Endothelial cell of umbilical vein (primary cell): ENCODE measurements around the gene EXOC3. TPM values are rescaled to one million over a fixed set of nuclear protein-coding genes. Genes with fewer than 3 reads are reported as not detected.

Source experiments
- BruUV-seq: library from RNA; stranded (reverse); fragments of 400-500 nt; replicated peaks from 2 replicates; lab custom pipeline; 2021; lab: Mats Ljungman, UMichigan
- CTCF ChIA-PET: fragments of 300-600, 350-600 bp; sonication (Branson Sonifier 250); formaldehyde crosslinking; loops from one replicate; lab custom pipeline; 2021; ENCODE audit warnings: antibody characterized with exemption, inconsistent platforms; lab: Charles Lee
- POLR2A ChIA-PET: fragments of 300-600, 350-600 bp; sonication (Branson Sonifier 250); formaldehyde crosslinking; loops from one replicate; lab custom pipeline; 2021; ENCODE audit warnings: antibody characterized with exemption, inconsistent platforms; lab: Charles Lee
- DNase-seq: peaks from one replicate; pipeline ENCODE4 v3.0.0-alpha.2; 2011; ENCODE audit warnings: low read depth, low spot score
- FAIRE-seq: peaks from 2 replicates; lab custom pipeline; 2011; peaks lifted over from hg19 to GRCh38; lab: Jason Lieb, UNC
- H2AFZ ChIP-seq: 2 replicates; pipeline ENCODE4 v1.6.0; 2012; ENCODE audit warnings: low read depth, low read length, control low read depth, inconsistent platforms
- H3K27ac ChIP-seq: 2 replicates; pipeline ENCODE4 v1.5.1; 2011; ENCODE audit warnings: low read depth, mild to moderate bottlenecking, control low read depth, low read length, moderate library complexity; ENCODE audit not compliant: insufficient read depth
- H3K27me3 ChIP-seq, 2 experiments: 2 replicates each; pipeline versions ENCODE4 v1.6.0 to v1.6.1; 2011; ENCODE audit warnings: low read length in 2 of 2, mixed read lengths in 1 of 2; ENCODE audit not compliant: control insufficient read depth in 2 of 2, insufficient read depth in 2 of 2
- H3K36me3 ChIP-seq, 2 experiments: 2 replicates in 1 of 2; 3 replicates in 1 of 2; pipeline ENCODE4 v1.5.1; 2011; ENCODE audit warnings: low read length in 2 of 2, mild to moderate bottlenecking in 1 of 2, moderate library complexity in 1 of 2; ENCODE audit not compliant: control insufficient read depth in 2 of 2, insufficient read depth in 2 of 2; ENCODE audit errors: extremely low read depth in 1 of 2
- H3K4me1 ChIP-seq: 3 replicates; pipeline ENCODE4 v1.5.1; 2011; ENCODE audit warnings: mild to moderate bottlenecking, low read length; ENCODE audit not compliant: control insufficient read depth, insufficient read depth; ENCODE audit errors: extremely low read depth
- H3K4me2 ChIP-seq: 2 replicates; pipeline ENCODE4 v1.6.1; 2011; ENCODE audit warnings: low read length, control low read depth, mixed read lengths; ENCODE audit not compliant: insufficient read depth
- H3K4me3 ChIP-seq, 3 experiments: fragments of 200-600 bp in 1 of 3; sonication (generic), shearing (Covaris generic) in 1 of 3; replicated peaks in 1 of 3; 2 replicates each; pipeline ENCODE4 v1.5.1; 2011 to 2016; ENCODE audit warnings: control low read depth in 3 of 3, low read length in 3 of 3, mild to moderate bottlenecking in 2 of 3, inconsistent platforms in 1 of 3, low read depth in 1 of 3, moderate library complexity in 1 of 3; ENCODE audit not compliant: insufficient read depth in 1 of 3
- H3K79me2 ChIP-seq: 2 replicates; pipeline ENCODE4 v1.6.0; 2012; ENCODE audit warnings: low read length, inconsistent platforms; ENCODE audit not compliant: control insufficient read depth, insufficient read depth
- H3K9ac ChIP-seq: replicated peaks from 2 replicates; pipeline ENCODE3; 2011; ENCODE audit warnings: low read length, control low read depth; ENCODE audit not compliant: insufficient read depth; ENCODE audit errors: extremely low read depth
- H3K9me1 ChIP-seq: replicated peaks from 3 replicates; pipeline ENCODE4 v1.6.0; 2011; ENCODE audit warnings: mild to moderate bottlenecking, low read length; ENCODE audit not compliant: control insufficient read depth, insufficient read depth; ENCODE audit errors: extremely low read depth
- H3K9me3 ChIP-seq: replicated peaks from 2 replicates; pipeline ENCODE4 v1.5.1; 2012; ENCODE audit warnings: low read length, inconsistent platforms; ENCODE audit not compliant: control insufficient read depth, insufficient read depth
- H4K20me1 ChIP-seq: replicated peaks from 2 replicates; pipeline ENCODE3; 2011; ENCODE audit warnings: mild to moderate bottlenecking, low read length; ENCODE audit not compliant: control insufficient read depth, insufficient read depth; ENCODE audit errors: extremely low read depth
- CTCF ChIP-seq, 2 donors: IDR thresholded peaks; 1 replicate in 1 of 2; 2 replicates in 1 of 2; pipeline ENCODE4 v1.5.1; 2011; ENCODE audit warnings: low read length in 2 of 2, mild to moderate bottlenecking in 2 of 2, moderate library complexity in 2 of 2, control low read depth in 1 of 2, inconsistent platforms in 1 of 2, low read depth in 1 of 2; ENCODE audit not compliant: insufficient read depth in 1 of 2; ENCODE audit errors: extremely low read depth in 1 of 2
- EZH2 ChIP-seq: IDR thresholded peaks from 2 replicates; pipeline ENCODE4 v1.6.1; 2012; ENCODE audit warnings: borderline replicate concordance, low read depth, mild to moderate bottlenecking, moderate library complexity, low read length, inconsistent platforms; ENCODE audit not compliant: severe bottlenecking
- FOS ChIP-seq: IDR thresholded peaks from 2 replicates; pipeline ENCODE4 v1.6.1; 2011; ENCODE audit warnings: mild to moderate bottlenecking, low read length, moderate library complexity, borderline replicate concordance; ENCODE audit not compliant: insufficient read depth
- GATA2 ChIP-seq: IDR thresholded peaks from 2 replicates; pipeline ENCODE4 v1.7.0; 2011; ENCODE audit warnings: low read depth, mild to moderate bottlenecking, moderate library complexity, mixed read lengths, low read length; ENCODE audit not compliant: insufficient read length, insufficient read depth
- JUN ChIP-seq: IDR thresholded peaks from 2 replicates; pipeline ENCODE4 v1.6.1; 2011; ENCODE audit warnings: borderline replicate concordance, low read depth; ENCODE audit not compliant: insufficient read length, insufficient read depth
- MAX ChIP-seq: IDR thresholded peaks from 2 replicates; pipeline ENCODE4 v1.6.1; 2011; ENCODE audit not compliant: insufficient read depth, insufficient read length
- MYC ChIP-seq: IDR thresholded peaks from one replicate; pipeline ENCODE4 v1.6.1; 2011; ENCODE audit warnings: mild to moderate bottlenecking, low read depth, low read length
- POLR2A ChIP-seq: IDR thresholded peaks from 2 replicates; pipeline ENCODE4 v1.6.1; 2012; ENCODE audit warnings: low read depth, mild to moderate bottlenecking, control low read depth, low read length
- POLR2AphosphoS5 ChIP-seq: IDR thresholded peaks from 2 replicates; pipeline ENCODE4 v1.6.1; 2012; ENCODE audit warnings: low read depth, mild to moderate bottlenecking, control low read depth, low read length, moderate library complexity; ENCODE audit not compliant: insufficient read depth
- dilution Hi-C: fragments of 300-500 bp; cut with MboI; formaldehyde crosslinking; loops from one replicate; pipeline ENCODE4 v1.15.0; 2019; ENCODE audit warnings: low sequenced_read_pairs; ENCODE audit not compliant: extremely low pct_ligation_motif_present
- intact Hi-C: fragments of 100-400 bp; cut with micrococcal nuclease; formaldehyde crosslinking; loops from one replicate; pipeline ENCODE4 v1.10.0; 2022
- polyA plus RNA-seq, 4 experiments: library from polyadenylated mRNA; depleted of rRNA in 3 of 4; stranded (reverse) in 3 of 4; unstranded in 1 of 4; fragments of >200 nt; gene quantifications; 2 replicates each; pipeline versions ENCODE4 v1.2.1 to v1.2.3, GENCODE V29; 2011 to 2012; ENCODE audit warnings: missing spikeins in 1 of 4
- total RNA-seq: library from RNA; stranded (reverse); gene quantifications from 2 replicates; pipeline ENCODE4 v1.2.3, GENCODE V29; 2021

The EXOC3 gene
- total and polyA plus RNA-seq, 2 donors (not counting 3 experiments of a cell fraction or from before 2014, with no cell fraction given) = 26.4 to 52.9 TPM

- no peak overlapping the region for H3K4me2 ChIP-seq
- no peak overlapping the region for H3K4me3 ChIP-seq
- H3K9ac ChIP-seq = no peak overlapping the region
- ChIA-PET CTCF (no interaction called here), POLR2A (no interaction called here)
- TF ChIP-seq GATA2 = no peak
- TF ChIP-seq POLR2AphosphoS5 = no peak
- TF ChIP-seq MAX = no peak
- TF ChIP-seq EZH2 = no peak
- TF ChIP-seq MYC = no peak
- no peak for TF ChIP-seq CTCF (IDR thresholded peaks at IDR 0.05; ENCODE audit: extremely low read depth in 1 of 2, insufficient read depth in 1 of 2, low read depth in 1 of 2, low read length in 2 of 2)
- TF ChIP-seq FOS = no peak
- no peak for TF ChIP-seq POLR2A
- TF ChIP-seq JUN = no peak
- DNase-seq (no peak), FAIRE-seq (no peak)
- no peak overlapping the region for H2AFZ ChIP-seq
- intact Hi-C loops (no loop called here), dilution Hi-C loops (no loop called here)
- no peaks in the 10 kb centered on the region for H3K9me1 ChIP-seq
- peaks cover 0 to 2% of the 10 kb centered on the region in 2 experiments for H3K27me3 ChIP-seq
- H3K79me2 ChIP-seq = no peaks in the 10 kb centered on the region
- no peaks in the 10 kb centered on the region for H3K4me1 ChIP-seq
- no peaks in the 10 kb centered on the region for H3K36me3 ChIP-seq
- H3K9me3 ChIP-seq = no peaks in the 10 kb centered on the region
- BruUV-seq = no TSS peak
- H4K20me1 ChIP-seq = no peaks in the 10 kb centered on the region
- no peak overlapping the region for H3K27ac ChIP-seq
Measured at GRCh38 chr5:484556-484955, 41.6 kb downstream of the EXOC3 start.
